ENCODE measurements around the gene SCYL2. TPM values are rescaled to one million over a fixed set of nuclear protein-coding genes. Genes with fewer than 3 reads are reported as not detected.

Gene SCYL2
- polyA plus RNA-seq, 1 donor (not counting 4 experiments of a cell fraction or from before 2014, with no cell fraction given), result 31.5 TPM

DNA sequence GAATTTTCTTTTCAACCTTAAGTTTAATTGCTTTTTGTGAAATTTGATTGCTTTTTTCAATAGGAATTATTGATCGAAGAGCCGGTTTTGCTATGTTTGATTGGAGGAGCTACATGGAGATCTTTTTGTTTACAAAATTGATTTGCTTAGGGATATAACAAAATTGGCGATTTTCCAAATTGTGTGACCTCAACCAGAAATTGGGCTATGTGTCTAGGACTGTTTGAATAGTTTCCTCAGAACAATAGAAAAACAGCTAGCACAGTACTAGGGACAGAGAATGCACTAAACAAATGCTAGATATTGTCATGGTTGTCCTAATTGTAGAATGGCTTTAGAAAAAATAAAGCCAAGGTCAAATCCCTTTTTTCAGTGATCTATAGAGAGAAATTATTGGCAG is 92.3 kb downstream of the SCYL2 start:
- Histone ChIP-seq H2AFZ (ENCODE audit: control insufficient read depth, low read length) (no peak overlapping the region), H3K9me3 (ENCODE audit: control insufficient read depth, low read depth, low read length) (no peaks in the 10 kb centered on the region), H3K9me1 (ENCODE audit: control insufficient read depth, extremely low read depth, insufficient read depth, low read length) (no peaks in the 10 kb centered on the region), H3K79me2 (ENCODE audit: control insufficient read depth, insufficient read depth, low read length) (no peaks in the 10 kb centered on the region), H3K9ac (ENCODE audit: control insufficient read depth, extremely low read depth, insufficient read depth, low read length) (no peak overlapping the region), H3K27ac (ENCODE audit: control insufficient read depth, insufficient read depth, low read length) (no peak overlapping the region), H4K20me1 (ENCODE audit: control insufficient read depth, extremely low read depth, insufficient read depth, low read length) (no peaks in the 10 kb centered on the region), H3K4me1 (ENCODE audit: control insufficient read depth, extremely low read depth, insufficient read depth, low read length) (peaks cover 11% of the 10 kb centered on the region), H3K4me3 (ENCODE audit: control insufficient read depth in 2 of 3, extremely low read depth in 1 of 3, insufficient read depth in 2 of 3, low read depth in 1 of 3, low read length in 3 of 3) (no peak overlapping the region), H3K4me2 (ENCODE audit: control insufficient read depth, extremely low read depth, insufficient read depth, low read depth, low read length) (no peak overlapping the region), H3K27me3 (ENCODE audit: control insufficient read depth, extremely low read depth, insufficient read depth, low read length) (peaks cover 7% of the 10 kb centered on the region), H3K36me3 (ENCODE audit: control insufficient read depth in 2 of 2, extremely low read depth in 1 of 2, insufficient read depth in 2 of 2, low read length in 2 of 2) (no peaks in the 10 kb centered on the region)
- DNase-seq (ENCODE audit: low read depth, low spot score) (no peak), FAIRE-seq (no peak)
- TF ChIP-seq CTCF (optimal IDR thresholded peaks at IDR 0.05 in 1 of 3, IDR thresholded peaks at IDR 0.05 in 1 of 3, conservative IDR thresholded peaks at IDR 0.05 in 1 of 3; ENCODE audit: extremely low read depth in 1 of 3, insufficient read depth in 2 of 3, low read length in 3 of 3), result no peak
- no peak for TF ChIP-seq EZH2 (IDR thresholded peaks at IDR 0.05; ENCODE audit: low read length)
- dilution Hi-C loops (cut with MboI; ENCODE audit: extremely low pct_ligation_motif_present, low sequenced_read_pairs), result no loop called here

DNA sequence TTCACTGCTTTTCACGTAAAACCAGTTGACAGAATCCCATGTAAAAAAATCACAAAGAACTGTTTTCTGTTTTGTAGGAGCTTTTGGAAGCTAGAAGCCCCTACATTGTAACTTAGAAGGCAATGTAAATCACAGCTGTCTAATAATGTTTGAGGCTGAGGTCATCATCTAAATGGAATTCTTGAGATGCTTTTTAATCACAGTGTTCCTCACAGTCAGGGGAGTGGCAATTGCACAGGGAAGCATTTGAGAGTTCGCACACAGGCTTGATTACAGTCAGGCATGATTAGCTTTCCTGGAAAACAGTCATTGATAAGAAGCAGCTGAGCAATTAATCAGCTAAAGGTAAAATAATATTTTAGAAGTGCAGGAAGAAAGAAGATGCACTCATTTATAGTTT is 92.8 kb downstream of the SCYL2 start:
- TF ChIP-seq CTCF (optimal IDR thresholded peaks at IDR 0.05 in 1 of 3, IDR thresholded peaks at IDR 0.05 in 1 of 3, conservative IDR thresholded peaks at IDR 0.05 in 1 of 3; ENCODE audit: extremely low read depth in 1 of 3, insufficient read depth in 2 of 3, low read length in 3 of 3), result no peak
- TF ChIP-seq EZH2 (IDR thresholded peaks at IDR 0.05; ENCODE audit: low read length), result no peak
- FAIRE-seq (no peak), DNase-seq (ENCODE audit: low read depth, low spot score) (no peak)
- Histone ChIP-seq H3K36me3 (ENCODE audit: control insufficient read depth in 2 of 2, extremely low read depth in 1 of 2, insufficient read depth in 2 of 2, low read length in 2 of 2) (no peaks in the 10 kb centered on the region), H2AFZ (ENCODE audit: control insufficient read depth, low read length) (no peak overlapping the region), H3K9ac (ENCODE audit: control insufficient read depth, extremely low read depth, insufficient read depth, low read length) (no peak overlapping the region), H3K4me3 (ENCODE audit: control insufficient read depth in 2 of 3, extremely low read depth in 1 of 3, insufficient read depth in 2 of 3, low read depth in 1 of 3, low read length in 3 of 3) (no peak overlapping the region), H3K4me2 (ENCODE audit: control insufficient read depth, extremely low read depth, insufficient read depth, low read depth, low read length) (no peak overlapping the region), H3K27ac (ENCODE audit: control insufficient read depth, insufficient read depth, low read length) (no peak overlapping the region), H3K79me2 (ENCODE audit: control insufficient read depth, insufficient read depth, low read length) (no peaks in the 10 kb centered on the region), H3K4me1 (ENCODE audit: control insufficient read depth, extremely low read depth, insufficient read depth, low read length) (peaks cover 11% of the 10 kb centered on the region), H3K27me3 (ENCODE audit: control insufficient read depth, extremely low read depth, insufficient read depth, low read length) (peaks cover 7% of the 10 kb centered on the region), H3K9me1 (ENCODE audit: control insufficient read depth, extremely low read depth, insufficient read depth, low read length) (no peaks in the 10 kb centered on the region), H4K20me1 (ENCODE audit: control insufficient read depth, extremely low read depth, insufficient read depth, low read length) (no peaks in the 10 kb centered on the region), H3K9me3 (ENCODE audit: control insufficient read depth, low read depth, low read length) (no peaks in the 10 kb centered on the region)
- dilution Hi-C loops (cut with MboI; ENCODE audit: extremely low pct_ligation_motif_present, low sequenced_read_pairs), result no loop called here
